NCI-H1417 treated with DMSO at 0.1 percent for 48 hours (cell line): ENCODE results near the gene SERPINB10.

ENCODE experiments used
- DNase-seq: peaks from one replicate; lab custom pipeline; 2025; lab: John Stamatoyannopoulos, UW

The SERPINB10 gene

DNA sequence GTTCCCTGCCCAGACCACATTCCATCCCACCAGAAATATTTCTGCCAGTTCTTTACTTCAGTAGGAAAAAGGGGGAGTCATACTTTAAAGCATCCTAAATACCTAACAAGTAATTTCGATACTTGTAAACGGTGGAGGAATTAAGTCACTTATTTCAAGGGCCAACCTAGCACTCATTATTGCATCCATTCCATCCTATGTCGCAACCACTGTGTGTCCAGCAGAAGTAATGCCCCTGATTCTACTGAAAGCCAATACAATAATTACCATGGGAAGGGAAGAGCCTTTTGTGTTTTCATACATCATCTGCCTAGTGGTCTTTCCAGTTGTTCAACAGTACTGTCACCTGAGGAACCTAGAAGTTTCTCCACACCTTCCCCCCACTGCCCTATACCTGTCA lies 74.6 kb downstream of the SERPINB10 start:
- DNase-seq: no peak
